Measurements from ENCODE around the gene MALRD1.

- TF ChIP-seq CTCF (IDR thresholded peaks at IDR 0.05) = no peak
- no peak for TF ChIP-seq POLR2A (IDR thresholded peaks at IDR 0.05)
These were observed 610.1 kb downstream of the MALRD1 start for GRCh38 chr10:19658622-19659233.

All from uterus (tissue), 2 donors.